CD4-positive, alpha-beta T cell treated with Interleukin-21 for 1 hour (primary cell): ENCODE results near the gene THRB.

Experiments
- DNase-seq: peaks from one replicate; pipeline ENCODE4 v3.0.0-alpha.2; 2020

The THRB gene

GRCh38 chr3:24258727-24259600, 235.7 kb downstream of the THRB start:
- DNase-seq: no peak

GRCh38 chr3:24258260-24258659, 236.4 kb downstream of the THRB start:
- DNase-seq: no peak

GRCh38 chr3:24255414-24255813, 239.2 kb downstream of the THRB start:
- DNase-seq: no peak

- DNase-seq: no peak
Measured at GRCh38 chr3:24254649-24255048, 240.0 kb downstream of the THRB start.

GRCh38 chr3:24253336-24253735, 241.3 kb downstream of the THRB start:
- no peak for DNase-seq

- DNase-seq: no peak
Measured at GRCh38 chr3:24249523-24249922, 245.1 kb downstream of the THRB start.

GRCh38 chr3:24245056-24245455, 249.6 kb downstream of the THRB start:
- DNase-seq: no peak

GRCh38 chr3:24244491-24244890, 250.2 kb downstream of the THRB start:
- no peak for DNase-seq

- no peak for DNase-seq
Measured at GRCh38 chr3:24242012-24242698, 252.5 kb downstream of the THRB start.

- DNase-seq: no peak
Measured at GRCh38 chr3:24240306-24240705, 254.3 kb downstream of the THRB start.

GRCh38 chr3:24237971-24238706, 256.5 kb downstream of the THRB start:
- peak; percentile 49 for DNase-seq

- DNase-seq: no peak
Measured at GRCh38 chr3:24235121-24235520, 259.5 kb downstream of the THRB start.

GRCh38 chr3:24232784-24233183, 261.9 kb downstream of the THRB start:
- no peak for DNase-seq

- DNase-seq: no peak
Measured at GRCh38 chr3:24229468-24230221, 265.0 kb downstream of the THRB start.

GRCh38 chr3:24227635-24228034, 267.0 kb downstream of the THRB start:
- DNase-seq: no peak

GRCh38 chr3:24226397-24226796, 268.3 kb downstream of the THRB start:
- no peak for DNase-seq

GRCh38 chr3:24225385-24225950, 269.2 kb downstream of the THRB start:
- no peak for DNase-seq

- DNase-seq: no peak
Measured at GRCh38 chr3:24224666-24225384, 269.8 kb downstream of the THRB start.

GRCh38 chr3:24222165-24222805, 272.4 kb downstream of the THRB start:
- no peak for DNase-seq

- no peak for DNase-seq
Measured at GRCh38 chr3:24220859-24221657, 273.6 kb downstream of the THRB start.
